Fibroblast of skin of left quadriceps (primary cell): ENCODE data around the gene RBMS1.

ENCODE experiments used
- DNase-seq, 2 experiments: peaks; one replicate each; pipeline ENCODE4 v3.0.0-alpha.2; 2013; ENCODE audit warnings: low read depth in 2 of 2

RBMS1 gene

DNA sequence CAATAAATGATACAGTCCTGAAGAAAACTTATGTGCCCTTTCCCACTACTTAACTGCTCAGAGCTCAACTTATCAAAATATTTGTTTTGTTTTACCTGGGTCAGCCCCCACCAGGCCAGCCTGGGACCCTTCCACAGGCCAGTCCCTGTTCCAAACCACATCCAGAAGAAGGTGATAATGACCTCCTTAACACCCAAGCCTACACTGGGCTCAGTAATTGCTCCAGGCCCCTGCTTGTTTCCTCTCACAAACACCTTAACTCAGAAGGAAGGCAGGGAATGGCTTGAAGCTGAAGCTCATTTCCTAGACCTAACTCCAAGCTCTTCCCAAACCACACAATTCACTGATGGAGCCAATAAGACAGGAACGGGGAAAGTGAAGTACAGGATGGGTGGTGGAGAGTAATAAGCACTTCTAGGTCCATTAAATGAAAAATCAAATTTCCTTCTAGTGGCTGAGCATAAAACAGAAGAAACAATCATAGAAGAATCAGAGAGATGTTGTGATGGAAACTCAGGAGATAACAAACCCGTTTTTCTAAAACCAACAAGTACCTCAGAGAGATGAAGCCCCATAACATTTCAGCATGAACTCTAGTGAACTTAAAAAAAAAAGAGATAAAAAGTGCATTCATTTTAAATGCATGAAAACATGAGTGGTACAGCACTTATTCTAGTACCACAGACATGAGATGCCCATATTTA lies 160.1 kb downstream of the RBMS1 start:
- DNase-seq: no peak

GRCh38 chr2:160332318-160332717 lies 161.3 kb downstream of the RBMS1 start:
- no peak for DNase-seq

- no peak for DNase-seq
Measured at GRCh38 chr2:160331258-160332025, 162.2 kb downstream of the RBMS1 start.

- DNase-seq: no peak
Measured at GRCh38 chr2:160328811-160329527, 164.6 kb downstream of the RBMS1 start.

- no peak for DNase-seq
Measured at GRCh38 chr2:160326786-160327185, 166.8 kb downstream of the RBMS1 start.

GRCh38 chr2:160325418-160325817 lies 168.2 kb downstream of the RBMS1 start:
- no peak for DNase-seq

DNA sequence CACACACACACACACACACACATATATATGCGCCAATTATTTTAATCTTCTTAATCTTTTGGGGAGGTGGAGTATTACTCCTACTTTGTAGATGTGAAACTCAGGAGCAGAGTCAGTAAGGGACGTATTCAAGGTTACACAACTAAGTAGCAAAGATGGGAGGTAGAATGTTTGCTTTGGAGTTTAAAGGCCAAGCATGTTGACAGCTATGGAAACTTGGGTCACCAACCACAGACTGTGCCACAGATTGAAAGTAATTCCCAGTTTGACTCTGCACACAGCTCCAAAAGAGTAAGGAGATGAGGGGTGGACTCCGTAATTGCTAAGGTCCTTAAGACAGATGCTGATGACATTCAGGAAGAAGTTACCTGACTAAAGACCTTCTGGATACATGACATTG lies 168.7 kb downstream of the RBMS1 start:
- no peak for DNase-seq

GRCh38 chr2:160324161-160324800 lies 169.3 kb downstream of the RBMS1 start:
- no peak for DNase-seq

- no peak for DNase-seq
Measured at GRCh38 chr2:160322320-160322719, 171.3 kb downstream of the RBMS1 start.

DNA sequence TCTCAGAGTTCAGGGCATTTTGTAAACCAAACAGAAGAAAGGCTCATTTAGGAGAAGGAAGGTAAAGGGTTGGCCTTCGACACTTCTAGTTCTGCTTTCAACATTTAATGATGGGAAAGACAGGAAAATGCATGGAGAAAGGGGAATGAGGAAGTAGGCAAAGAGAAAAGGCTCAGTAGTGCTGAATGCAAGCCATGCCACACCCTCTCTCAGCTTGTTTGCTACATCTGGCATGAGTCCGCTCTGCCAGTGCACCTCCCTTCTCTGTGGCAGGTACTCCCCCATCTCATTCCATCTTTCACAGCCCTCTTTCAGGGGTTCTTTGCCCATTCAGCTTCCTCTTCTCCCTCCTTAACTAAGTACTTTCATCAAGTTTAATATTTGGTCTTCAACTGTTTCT lies 172.6 kb downstream of the RBMS1 start:
- no peak for DNase-seq

DNA sequence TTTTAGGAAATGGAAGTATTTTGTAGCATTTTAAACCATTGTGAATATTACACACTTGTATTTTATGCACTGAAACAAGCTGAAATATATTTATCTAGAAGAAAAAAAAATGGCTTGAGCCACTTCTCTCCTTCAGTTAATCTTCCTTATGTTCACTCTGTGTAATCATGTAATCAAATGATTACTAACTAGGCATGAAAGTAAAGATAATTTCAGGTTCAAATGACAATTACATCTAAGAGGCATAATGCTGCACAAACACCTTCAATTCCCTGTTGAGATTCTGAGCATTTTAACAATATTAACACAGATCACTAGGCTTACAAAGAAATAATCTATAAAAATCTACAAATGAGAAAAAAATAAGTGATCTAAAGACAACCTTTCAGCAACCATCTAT lies 173.9 kb downstream of the RBMS1 start:
- DNase-seq: no peak

DNA sequence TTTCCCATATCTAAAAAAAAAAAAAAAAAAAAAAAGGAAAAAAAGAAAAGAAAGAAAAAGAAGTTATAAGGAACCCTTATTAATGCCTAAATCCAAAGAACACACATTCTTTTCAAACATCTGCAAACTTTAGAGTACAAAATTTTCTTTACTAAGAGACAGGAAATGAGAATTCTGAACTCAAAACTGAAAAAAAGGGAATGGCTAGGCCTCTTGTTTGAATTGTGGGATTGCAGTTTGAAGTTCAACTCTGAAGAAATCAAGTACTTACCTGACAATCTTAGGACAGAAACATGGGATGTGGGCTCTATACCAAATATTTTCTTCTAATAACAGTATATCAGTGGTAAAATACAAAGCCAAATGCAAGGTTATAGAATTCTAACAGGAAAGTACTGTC lies 175.4 kb downstream of the RBMS1 start:
- no peak for DNase-seq

GRCh38 chr2:160317181-160318099 lies 176.2 kb downstream of the RBMS1 start:
- no peak for DNase-seq

DNA sequence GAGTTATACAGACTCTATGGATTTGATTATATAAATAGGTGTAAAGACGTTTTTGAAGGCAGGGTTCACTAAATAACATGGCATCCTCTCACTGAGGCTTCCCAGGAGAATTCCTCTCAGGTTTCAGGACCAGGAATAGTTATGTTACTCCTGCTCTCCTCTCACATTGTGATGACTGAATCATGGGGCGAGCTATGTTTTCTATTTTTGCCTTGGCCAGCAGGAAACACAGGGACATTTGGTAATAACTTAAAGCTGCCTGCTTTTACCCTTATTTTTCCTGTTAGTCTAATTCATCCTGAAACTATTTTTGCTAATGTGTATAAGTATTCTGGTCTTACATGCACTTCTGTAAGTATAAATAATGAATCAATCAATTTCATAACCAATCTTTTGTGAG lies 178.3 kb downstream of the RBMS1 start:
- peak; percentile 54 for DNase-seq

DNA sequence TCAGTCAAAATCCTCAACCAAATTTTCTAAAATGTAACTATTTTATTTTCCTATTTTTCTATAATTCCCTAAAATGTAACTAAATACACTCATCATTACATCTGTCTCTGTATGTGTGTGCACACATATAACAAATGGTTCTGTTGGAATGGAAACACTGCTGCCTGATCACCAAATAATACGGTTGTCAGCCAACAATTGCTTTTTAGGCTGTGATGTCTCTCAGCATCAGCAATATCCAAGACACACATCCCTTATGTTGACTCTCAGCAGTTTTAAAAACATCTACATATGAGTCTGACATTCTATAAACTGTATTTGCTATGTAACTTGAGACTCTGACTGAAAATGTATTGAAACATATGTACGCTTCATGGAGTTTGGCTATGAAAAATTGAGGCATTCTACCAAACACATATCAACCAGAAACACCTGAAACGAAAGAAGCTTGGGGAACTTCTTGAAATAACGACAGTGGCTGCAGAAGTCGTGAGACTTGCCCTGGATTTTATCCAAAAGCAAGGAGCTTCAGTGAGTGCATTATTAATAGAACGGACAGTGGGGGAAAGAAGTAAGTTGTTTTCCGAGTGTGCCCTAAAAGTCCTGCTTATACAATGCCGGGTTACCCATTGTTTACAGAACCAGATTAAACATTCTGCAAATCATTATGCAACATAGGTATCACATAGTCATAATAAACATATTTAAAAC lies 183.3 kb downstream of the RBMS1 start:
- no peak for DNase-seq

- no peak for DNase-seq
Measured at GRCh38 chr2:160309585-160309984, 184.0 kb downstream of the RBMS1 start.

GRCh38 chr2:160308915-160309314 lies 184.7 kb downstream of the RBMS1 start:
- DNase-seq: peak; percentile 67 to 72

DNA sequence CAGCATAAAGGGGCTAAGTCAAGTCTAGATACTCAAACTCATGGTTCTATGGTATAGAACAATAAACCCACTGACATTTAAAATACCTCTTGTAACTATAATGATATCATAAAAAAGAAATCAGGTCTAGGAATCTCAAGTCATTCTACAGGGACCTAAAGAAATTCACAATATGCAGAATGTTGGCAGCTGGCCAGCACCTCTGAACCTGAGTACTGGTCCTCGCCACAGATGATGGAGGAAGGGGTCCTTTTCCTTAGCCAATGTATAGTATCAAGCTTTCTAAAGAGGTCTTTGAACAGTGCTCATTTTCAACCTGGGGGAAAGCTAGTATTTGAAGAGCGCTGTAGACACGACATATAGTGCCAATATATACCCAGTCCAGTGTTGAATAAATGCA lies 185.1 kb downstream of the RBMS1 start:
- no peak for DNase-seq

GRCh38 chr2:160306985-160307384 lies 186.6 kb downstream of the RBMS1 start:
- peak; percentile 89 to 90 for DNase-seq

DNA sequence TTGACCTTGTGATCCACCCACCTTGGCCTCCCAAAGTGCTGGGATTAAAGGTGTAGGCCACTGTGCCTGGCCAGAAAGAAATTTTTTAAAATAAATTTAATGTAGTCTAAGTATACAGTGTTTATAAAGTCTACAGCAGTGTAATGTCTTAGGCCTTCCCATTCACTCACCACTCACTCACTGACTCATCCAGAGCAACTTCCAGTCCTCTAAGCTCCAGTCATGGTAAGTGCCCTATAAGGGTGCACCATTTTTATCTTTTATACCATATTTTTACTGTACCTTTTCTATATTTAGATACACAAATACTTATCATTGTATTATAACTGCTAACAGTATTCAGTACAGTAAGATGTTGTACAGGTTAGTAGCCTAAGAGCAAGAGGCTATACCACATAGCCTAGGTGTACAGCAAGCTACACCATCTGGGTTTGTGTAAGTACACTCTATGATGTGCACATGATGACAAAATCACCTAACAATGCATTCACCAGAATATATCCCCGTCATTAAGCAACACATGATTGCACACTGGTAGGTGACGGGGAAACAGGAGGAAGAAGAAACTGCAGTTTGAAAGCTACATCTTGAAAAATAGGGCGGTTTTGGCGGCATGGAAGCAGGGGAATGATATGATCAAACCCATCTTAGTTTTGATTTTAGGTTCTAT lies 188.4 kb downstream of the RBMS1 start:
- DNase-seq: peak; percentile 47 to 51
